Measurements from ENCODE around the gene CREB5.

Gene CREB5

DNA sequence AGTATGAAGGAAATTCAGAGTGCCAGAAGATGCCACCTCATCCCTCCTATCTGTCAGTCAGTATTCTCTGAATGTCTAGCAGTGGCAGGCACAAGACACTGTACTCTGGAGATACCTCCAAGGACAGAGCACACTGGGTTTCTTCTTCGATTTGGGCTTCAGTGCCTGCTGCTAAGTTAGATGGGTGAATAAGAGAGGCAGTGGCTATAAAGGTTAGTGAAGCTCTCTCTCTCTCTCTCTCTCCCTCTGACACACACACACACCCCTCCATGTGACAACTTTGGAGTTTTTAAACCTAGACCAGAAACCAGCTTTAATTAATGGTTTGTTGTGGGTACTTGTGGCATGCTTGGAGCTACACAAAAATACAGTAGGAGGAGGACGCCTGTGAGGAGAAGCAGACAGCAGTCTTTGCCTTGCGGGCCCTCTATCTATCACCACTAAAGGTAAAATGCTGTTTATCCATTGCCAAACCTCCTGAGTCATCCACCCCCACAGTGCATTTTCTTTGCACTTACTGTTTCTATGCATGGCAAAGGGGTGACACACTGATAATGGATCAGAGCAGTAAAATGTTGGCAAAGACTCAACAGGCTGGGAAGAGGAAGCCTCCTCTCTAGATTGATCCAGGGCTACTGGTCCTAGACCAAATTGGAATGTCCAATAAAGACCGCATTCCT lies 443.4 kb downstream of the CREB5 start:
- peak; percentile 94 for DNase-seq (ENCODE audit: low read depth)

DNA sequence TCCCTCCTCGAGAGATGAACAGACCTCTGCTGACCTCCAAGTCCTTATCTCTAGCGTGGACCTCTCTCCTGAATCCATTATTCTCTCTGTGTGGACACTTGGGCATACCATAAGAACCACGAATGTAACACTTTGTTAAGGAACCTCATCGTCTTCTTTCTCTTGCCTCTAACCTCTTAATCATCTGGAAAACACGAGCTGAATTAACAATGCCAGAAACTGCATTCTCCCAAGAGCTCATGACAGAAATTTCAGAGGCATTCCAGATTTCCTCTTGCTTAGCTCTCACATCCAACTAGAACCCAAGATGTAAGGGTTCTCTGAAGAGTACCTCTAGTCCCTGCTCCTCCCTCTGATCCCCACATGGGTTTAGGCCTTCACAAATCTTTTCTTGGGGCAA lies 444.3 kb downstream of the CREB5 start:
- DNase-seq (ENCODE audit: low read depth), result no peak

GRCh38 chr7:28858206-28858605 lies 445.9 kb downstream of the CREB5 start:
- peak; percentile 72 for DNase-seq (ENCODE audit: low read depth)

GRCh38 chr7:28858895-28859294 lies 446.6 kb downstream of the CREB5 start:
- DNase-seq (ENCODE audit: low read depth), result no peak

GRCh38 chr7:28861825-28862224 lies 449.5 kb downstream of the CREB5 start:
- no peak for DNase-seq (ENCODE audit: low read depth)

GRCh38 chr7:28862595-28863272 lies 450.4 kb downstream of the CREB5 start:
- peak; percentile 46 for DNase-seq (ENCODE audit: low read depth)

DNA sequence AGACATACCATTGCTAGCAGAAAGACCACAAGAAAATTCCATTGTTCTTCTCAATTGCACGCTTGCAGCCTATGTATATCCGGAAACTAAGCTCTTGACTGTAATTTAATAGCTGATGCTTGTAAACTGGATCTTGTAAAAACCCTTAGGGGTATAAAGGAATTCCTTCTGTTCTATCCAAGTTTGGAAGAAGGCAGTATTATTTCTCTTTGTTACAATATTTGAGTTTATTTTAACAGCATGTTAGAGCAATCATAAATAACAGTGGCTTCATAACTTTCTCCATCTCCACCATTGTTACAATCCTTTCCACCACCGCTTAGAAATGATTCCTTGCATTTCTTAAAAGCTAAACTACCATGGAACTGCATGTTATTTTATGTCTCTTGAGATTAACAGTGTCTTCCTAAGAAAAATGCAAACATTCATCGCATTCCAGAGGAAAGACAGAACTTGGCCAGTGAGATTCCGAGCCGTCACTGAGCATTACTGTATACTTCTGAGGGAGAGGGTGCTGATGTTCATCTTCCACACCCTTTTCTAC lies 453.4 kb downstream of the CREB5 start:
- peak; percentile 81 for DNase-seq (ENCODE audit: low read depth)

- no peak for DNase-seq (ENCODE audit: low read depth)
Measured at GRCh38 chr7:28868712-28869111, 456.4 kb downstream of the CREB5 start.

- no peak for DNase-seq (ENCODE audit: low read depth)
Measured at GRCh38 chr7:28871077-28871476, 458.8 kb downstream of the CREB5 start.

- DNase-seq (ENCODE audit: low read depth), result no peak
Measured at GRCh38 chr7:28871631-28872030, 459.3 kb downstream of the CREB5 start.

- DNase-seq (ENCODE audit: low read depth), result no peak
Measured at GRCh38 chr7:28872226-28872625, 459.9 kb downstream of the CREB5 start.

- DNase-seq (ENCODE audit: low read depth), result no peak
Measured at GRCh38 chr7:28873365-28873764, 461.0 kb downstream of the CREB5 start.

GRCh38 chr7:28874001-28874400 lies 461.7 kb downstream of the CREB5 start:
- DNase-seq (ENCODE audit: low read depth), result no peak

Data from EH (cell line).